HG03060 (cell line): ENCODE data around the gene CIDEB.
"Not testable (repeated sequence)": the region's sequence is repeated elsewhere in the genome, so short reads cannot be mapped to it uniquely, and the experiment has no call there.

Source experiments
- ATAC-seq: cut with Tn5 transposase; IDR thresholded peaks from one replicate; pipeline ENCODE4 v1.9.1; 2021; ENCODE audit warnings: low read depth, moderate number of reproducible peaks; ENCODE audit not compliant: unreplicated experiment

CIDEB gene

GRCh38 chr14:24332268-24332993, 24.7 kb upstream of the CIDEB start:
- peak; percentile 63 for ATAC-seq

GRCh38 chr14:24331731-24332267, 24.0 kb upstream of the CIDEB start:
- ATAC-seq, result no peak

- ATAC-seq, result no peak
Observed at GRCh38 chr14:24330973-24331674, 23.3 kb upstream of the CIDEB start.

- ATAC-seq, result no peak
Observed at GRCh38 chr14:24329736-24330135, 22.0 kb upstream of the CIDEB start.

- ATAC-seq, result no peak
Observed at GRCh38 chr14:24329073-24329663, 21.4 kb upstream of the CIDEB start.

GRCh38 chr14:24327914-24328313, 20.1 kb upstream of the CIDEB start:
- not testable (repeated sequence) for ATAC-seq

- ATAC-seq, result no peak
Observed at GRCh38 chr14:24327303-24327702, 19.5 kb upstream of the CIDEB start.

- no peak for ATAC-seq
Observed at GRCh38 chr14:24325963-24326362, 18.2 kb upstream of the CIDEB start.

GRCh38 chr14:24325041-24325530, 17.3 kb upstream of the CIDEB start:
- ATAC-seq, result no peak

- ATAC-seq, result no peak
Observed at GRCh38 chr14:24324024-24324423, 16.2 kb upstream of the CIDEB start.

GRCh38 chr14:24323341-24323740, 15.6 kb upstream of the CIDEB start:
- no peak for ATAC-seq

- ATAC-seq, result no peak
Observed at GRCh38 chr14:24322672-24323071, 14.9 kb upstream of the CIDEB start.

- no peak for ATAC-seq
Observed at GRCh38 chr14:24321212-24321975, 13.6 kb upstream of the CIDEB start.

GRCh38 chr14:24317141-24317928, 9.6 kb upstream of the CIDEB start:
- no peak for ATAC-seq

- no peak for ATAC-seq
Observed at GRCh38 chr14:24316597-24316950, 8.8 kb upstream of the CIDEB start.

- ATAC-seq, result no peak
Observed at GRCh38 chr14:24315807-24316596, 8.2 kb upstream of the CIDEB start.

GRCh38 chr14:24315243-24315806, 7.5 kb upstream of the CIDEB start:
- no peak for ATAC-seq

GRCh38 chr14:24314377-24315193, 6.8 kb upstream of the CIDEB start:
- no peak for ATAC-seq
